ENCODE results near the gene ADSS1.

ADSS1 gene

DNA sequence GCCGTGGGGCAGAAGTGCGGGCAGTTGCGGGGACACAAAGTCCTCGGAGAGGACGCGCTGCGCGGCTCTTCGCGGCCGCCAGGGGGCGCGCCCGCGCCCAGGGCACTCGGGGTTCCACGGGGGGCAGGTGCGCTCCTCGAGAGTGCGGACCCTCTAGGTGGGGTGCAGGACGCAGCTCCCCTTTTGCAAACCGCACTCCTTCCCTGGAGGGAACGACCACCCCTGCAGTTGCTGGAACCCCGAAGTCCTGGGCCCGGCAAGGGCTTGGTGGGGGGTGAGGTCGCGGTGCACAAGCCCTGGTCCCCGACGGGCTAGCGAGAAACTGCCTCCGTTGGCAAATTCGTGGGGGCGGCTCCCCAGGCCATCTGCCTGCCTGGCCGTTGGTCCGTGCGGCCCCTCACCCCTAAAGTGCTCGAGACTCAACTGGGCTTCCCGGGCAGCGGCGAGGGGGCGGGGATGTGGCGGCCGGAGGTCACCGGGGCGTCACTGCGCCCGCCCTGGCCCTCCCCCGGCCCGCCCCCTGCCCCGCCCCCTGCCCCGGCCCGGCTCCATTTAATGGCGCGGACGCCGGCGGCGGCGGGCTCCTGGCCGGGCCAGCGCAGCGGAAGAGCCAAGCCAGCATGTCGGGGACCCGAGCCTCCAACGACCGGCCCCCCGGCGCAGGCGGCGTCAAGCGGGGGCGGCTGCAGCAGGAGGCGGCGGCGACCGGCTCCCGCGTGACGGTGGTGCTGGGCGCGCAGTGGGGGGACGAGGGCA is at the start of gene ADSS1:
ADSS1 (plus strand) TSS at position 579 of the 756 bp plus-strand sequence; CDS start at position 621, 42 bp downstream.
- DNase-seq (ENCODE audit: low spot score): peak; percentile 42

DNA sequence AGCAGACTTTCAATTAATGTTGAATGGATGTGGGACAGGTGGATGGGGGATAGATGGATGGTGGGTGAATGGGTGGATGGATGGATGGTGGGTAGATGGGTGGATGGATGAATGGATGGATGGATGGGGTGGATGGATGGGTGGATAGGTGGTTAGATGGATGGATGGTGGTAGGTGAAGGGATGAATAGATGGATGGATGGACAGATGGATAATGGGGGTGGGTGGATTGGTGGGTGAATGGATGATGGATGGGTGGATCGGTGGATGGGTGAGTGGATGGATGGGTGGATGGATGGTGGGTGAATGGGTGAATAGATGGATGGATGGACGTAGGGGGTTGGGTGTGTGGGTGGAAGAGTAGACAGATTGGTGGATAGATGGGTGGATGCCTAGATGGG is 48.6 kb upstream of the ADSS1 start:
- DNase-seq (ENCODE audit: low spot score): no peak

DNA sequence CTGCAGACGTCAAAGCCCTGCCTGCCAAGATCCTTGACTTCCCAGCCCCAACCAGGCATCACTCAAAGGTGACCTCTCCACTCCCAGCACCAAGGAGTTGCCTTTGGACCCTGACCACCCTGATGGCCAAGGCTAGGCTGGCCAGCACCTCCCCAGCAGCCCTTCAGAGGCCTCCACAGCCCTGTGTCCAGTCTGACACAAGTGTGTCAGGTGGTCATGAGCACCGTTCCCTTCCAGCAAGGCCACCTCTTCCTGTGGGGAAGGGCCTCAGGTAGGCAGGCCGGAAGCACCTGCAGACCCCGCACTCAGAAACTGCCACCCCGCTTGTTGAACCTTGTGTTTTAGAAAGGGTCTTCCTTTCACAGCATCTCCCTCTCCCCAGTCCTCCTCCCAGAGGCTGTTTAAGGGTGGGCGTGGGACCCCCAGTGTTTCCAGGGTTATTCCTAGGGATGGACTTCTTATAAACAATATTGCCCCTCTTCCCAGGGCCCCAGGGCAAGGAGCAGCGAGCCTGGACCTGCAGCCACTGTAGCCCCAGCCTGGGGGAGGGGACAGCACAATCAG is 47.8 kb upstream of the ADSS1 start:
- no peak for DNase-seq (ENCODE audit: low spot score)

DNA sequence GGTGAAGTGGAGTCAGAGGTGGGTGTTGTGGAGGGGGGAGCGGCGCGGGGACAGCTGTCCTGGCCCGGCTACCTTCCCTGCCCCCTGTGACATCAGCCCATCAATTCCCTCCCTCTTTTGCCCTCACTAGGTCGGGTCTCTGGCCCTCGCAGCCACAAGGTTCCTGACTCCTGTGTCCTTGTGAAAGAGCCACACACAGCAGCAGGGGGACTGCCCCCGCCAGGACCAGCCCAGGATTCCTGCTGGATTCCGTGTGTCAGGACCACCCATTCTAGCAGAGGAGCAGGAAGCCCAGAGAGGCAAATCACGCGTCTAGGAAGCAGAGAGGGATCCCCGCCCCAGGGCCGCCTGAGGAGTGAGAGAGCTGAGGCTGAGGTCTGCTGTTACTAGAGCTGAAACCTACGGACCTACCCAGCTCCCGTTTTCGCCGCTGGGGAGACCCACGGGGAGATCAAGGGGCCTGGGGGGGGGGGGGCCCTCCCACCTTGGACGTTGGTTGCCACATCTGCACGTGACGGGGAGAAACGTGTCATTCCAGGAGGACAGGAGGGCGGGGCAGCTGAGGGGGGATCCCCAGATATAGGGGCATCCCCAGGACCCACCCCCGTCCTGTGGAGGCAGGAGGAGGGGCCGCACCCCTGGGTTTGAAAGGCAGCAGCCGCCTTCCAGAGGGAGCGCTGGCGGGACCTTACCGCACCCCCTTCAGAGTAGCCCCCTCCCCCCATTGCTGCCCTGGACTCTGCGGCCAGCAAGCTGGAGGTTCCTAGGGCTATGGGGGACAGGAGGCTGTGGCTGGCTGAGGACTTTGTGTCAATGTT is 47.1 kb upstream of the ADSS1 start:
- peak; percentile 59 for DNase-seq (ENCODE audit: low spot score)

DNA sequence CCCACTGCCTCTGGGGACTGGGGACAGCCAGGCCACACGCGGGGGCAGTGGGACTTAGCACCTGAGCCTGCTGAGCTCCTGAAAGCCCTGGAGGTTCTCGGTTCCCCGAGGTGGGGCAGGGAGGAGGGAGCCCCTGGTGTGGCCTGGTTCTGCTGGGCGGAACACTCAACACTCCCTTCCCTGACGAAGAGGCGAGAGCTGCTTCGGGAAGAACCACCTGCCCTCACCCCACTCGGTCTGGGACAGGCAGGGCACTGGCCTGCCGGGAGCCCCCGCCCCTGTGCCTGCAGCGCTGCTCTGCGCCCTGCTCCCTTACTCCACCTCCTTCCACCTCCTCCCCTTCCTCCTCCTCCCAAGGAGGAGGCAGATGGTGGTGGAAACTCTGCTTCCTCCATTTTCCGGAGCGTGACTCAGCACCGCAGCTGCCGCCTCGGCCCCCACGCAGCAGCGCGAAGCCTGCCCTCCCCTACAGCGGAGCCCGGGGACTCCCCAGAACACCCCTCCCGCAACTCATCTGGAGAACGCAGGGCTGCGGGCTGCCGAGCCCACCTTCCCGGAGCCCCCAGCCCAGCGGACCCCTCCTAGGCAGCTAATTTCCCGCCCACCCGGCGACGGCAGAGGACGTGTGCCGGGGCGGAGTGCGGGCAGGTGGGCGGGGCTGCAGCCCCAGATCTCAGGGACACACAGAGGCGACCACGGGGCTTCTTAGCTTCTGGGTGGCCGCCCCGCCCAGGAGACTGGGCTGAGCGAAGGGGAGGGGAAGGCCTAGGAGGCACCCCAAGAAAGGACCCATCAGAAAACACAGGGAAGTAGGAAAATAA is 46.3 kb upstream of the ADSS1 start:
- peak; percentile 73 for DNase-seq (ENCODE audit: low spot score)

DNA sequence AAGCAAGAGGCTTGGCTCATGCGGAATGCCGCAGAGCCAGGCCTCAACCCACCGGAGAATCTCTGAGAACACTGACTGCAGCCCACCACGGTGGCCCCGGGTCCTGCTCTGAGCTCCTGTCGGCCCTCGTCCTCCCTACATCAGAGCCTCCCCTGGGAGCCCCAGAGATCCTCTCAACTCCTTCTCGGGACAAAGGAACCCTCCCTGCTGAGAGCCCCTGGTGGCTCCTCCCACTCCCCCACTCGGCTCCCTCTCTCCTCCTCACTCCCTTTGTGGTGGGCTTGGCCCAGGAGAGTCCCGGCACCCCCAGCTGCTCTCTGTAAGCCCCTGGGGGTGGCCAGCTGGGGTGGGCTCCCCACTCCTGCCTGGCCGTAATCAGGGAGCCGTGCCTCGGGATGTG is 45.7 kb upstream of the ADSS1 start:
- DNase-seq (ENCODE audit: low spot score): no peak

DNA sequence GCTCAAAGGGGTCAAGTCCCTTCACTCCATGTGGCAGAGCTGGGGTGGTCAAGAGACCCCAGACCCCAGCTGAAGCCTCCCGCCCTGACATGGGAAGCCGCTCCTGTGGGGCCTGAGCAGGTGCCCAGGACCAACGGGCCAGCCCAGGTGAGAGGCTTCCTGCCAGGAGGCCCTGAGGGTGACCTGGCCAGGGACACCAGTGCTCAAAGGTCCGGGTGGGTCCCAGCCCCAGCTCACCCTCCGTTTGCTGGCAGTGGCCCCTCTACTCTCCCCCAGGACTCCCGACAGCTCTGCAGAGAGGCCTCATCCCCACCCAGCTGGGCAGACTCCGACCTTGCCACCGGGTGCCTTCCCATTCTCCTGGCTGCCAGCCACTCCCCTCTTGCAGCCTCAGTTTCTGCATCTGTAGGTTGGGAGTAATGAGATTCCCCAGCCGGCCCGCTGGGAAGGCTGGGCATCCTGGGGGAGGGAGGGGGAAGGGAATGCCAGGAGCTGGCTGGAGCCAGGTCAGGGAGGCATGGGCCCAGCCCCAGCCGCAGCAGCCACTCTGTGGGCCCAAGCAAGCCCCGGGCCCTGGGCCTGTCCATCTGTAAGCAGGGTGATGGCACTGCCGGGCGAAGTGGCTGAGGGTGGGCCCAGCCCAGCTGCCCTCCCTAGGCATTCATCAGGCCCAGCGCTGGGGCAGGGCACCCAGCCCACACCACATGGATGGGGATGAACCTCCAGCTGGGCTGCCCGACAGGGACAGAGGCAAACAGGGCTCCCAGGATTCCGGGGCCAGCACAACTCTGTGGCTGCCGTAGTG is 44.9 kb upstream of the ADSS1 start:
- DNase-seq (ENCODE audit: low spot score): no peak

DNA sequence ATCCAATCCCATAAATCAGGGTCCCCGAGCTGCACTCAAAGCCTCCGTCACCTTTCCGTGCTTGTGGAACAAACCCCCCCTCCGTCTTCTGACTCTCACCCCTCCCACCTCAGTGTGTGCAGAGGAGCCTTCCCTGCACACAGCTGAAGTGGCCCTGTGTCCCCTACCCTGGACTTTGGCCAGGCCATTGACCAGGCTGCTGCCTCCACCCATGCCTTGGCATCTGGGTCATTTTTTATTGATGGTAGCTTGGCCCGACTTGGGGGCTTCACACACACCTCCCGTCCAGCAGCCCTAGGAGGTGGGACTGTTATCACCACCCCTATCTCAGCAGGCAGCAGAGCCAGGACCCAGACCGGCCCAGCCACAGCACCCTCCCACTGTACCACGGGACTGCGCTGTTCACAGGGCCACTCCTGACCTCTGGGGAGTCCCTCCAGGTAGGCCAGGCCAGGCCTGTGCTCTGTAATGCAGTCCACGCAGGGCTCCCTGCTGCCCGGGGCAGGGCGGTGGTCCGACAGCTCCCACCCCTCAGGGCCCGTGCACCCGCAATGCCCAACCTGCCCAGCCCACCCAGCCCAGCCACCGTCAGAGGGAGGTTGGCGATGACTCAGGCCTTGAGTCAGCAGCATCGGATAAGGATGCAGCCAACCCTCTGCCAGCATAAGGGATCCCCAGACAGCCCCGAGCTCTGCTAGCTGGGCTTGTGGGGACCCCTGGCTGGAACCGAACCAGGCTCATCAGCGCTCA is 43.8 kb upstream of the ADSS1 start:
- no peak for DNase-seq (ENCODE audit: low spot score)

DNA sequence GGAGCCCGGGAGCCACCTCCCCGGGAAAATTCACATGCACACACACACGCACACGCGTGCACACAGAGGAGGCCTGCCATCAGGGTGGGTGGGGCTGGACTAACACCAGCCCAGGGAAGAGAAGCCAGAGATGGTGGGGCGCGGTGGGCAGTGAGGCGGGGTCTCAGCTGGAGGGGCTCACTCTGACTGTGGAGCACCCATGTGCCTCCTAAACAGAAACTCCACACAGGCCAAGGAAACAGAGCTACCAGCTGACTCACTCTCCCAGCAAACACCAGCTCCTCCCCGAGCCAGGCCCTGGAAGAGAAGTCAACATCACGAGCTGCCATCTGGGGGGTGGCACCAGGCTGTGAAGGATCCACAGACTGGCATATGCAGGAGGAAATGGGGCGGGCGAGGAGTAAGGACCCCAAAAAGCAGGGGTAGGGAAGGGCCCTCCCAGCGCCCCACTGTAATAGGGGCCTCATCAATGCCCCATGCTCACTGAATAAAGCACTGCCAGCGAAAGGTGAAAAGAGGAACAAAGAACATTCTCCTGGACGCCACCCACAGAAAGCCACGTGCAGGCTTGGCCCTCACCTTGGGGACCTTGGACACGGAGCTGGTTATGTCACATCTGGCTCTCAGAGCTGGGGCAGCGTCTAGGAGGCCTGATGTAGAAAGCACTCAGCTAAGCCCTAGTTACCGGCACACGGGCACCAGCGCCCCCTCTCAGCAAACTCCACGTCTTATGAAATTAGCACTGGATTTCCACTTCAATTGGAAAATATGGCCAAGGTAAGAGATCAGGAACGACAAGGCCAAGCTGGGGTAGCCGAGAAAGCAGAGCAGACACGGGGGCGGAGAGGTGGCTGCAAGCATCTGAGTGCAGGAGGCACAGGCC is 43.0 kb upstream of the ADSS1 start:
- no peak for DNase-seq (ENCODE audit: low spot score)

DNA sequence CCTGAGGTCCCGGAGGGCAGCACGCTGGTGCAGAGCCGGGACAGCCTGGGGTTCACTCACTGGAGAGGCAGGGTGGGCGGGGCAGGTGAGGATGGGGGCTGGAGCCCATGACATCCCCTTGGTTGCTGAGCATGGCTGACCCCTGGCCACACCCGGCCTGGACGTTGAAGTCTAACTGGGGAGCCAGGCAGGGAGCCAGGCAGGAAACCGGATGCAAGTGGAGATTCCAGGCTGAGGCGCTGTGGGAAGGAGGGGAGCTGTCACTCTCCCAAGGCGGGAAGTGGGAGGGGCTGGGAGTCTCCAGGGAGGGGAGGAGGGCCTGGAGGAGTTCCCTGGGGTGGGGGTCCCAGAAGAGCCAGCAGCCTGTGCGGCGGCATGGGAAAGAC is 42.3 kb upstream of the ADSS1 start:
- no peak for DNase-seq (ENCODE audit: low spot score)

DNA sequence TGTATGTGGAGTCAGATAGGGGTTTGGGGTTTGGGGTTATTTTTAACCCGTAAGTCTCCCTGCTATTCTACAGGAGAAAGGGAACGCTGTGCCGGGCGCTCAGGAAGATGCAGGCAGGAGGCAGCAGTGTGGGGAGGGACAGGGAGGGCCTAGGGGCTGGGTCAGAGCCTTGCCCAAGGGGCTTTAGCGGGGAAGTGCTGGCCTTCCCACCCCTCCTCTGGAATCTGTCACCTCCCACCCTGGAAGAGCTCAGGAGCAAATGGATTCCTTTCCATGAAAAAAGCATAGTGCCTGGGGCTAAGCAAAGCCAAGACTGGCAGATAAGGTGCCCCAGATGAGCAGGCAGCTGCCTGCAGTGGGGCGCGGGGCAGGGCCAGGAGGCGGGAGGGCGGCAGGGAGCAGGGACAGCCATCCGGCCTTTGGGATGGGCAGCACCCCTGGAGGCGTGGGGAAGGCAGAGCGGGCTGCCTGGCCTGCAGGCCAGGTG is 41.9 kb upstream of the ADSS1 start:
- DNase-seq (ENCODE audit: low spot score): no peak

DNA sequence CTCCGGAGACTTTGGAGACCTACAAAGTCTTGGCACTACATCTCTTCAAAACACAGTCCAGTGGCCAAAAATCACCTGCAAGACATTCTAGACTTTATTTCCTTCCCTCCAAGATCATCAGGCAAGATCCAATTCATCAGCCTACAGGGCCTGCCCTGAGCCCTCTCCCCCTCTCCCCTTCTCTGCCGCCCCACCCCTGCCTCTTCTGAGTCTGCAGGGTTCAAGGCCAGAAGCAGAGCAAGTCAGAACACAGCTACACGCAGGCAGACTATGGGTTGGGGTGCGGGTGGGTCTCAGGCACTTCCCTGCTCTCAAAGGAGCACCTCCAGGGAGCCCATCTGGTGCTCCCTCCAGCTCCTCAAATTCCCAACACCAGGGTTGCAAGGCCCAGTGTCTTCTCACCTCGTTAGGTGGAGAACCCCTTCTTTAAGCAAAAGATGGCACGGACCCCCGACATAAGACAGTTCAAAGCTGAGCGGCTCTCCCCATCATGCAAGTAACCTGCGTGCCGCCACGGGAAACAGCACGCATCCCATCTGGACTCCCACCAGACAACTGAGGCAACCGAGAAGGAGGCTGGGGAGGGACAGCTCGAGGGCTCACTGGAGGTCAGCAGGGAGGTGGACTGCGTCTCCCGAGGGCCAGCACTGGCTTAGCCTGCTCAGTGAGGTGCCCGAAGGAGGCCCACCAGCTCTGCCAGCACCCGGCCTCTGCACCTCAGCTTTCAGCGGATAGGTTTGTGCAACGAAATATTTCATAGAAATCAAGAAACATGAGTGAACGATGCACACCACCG is 40.2 kb upstream of the ADSS1 start:
- no peak for DNase-seq (ENCODE audit: low spot score)

DNA sequence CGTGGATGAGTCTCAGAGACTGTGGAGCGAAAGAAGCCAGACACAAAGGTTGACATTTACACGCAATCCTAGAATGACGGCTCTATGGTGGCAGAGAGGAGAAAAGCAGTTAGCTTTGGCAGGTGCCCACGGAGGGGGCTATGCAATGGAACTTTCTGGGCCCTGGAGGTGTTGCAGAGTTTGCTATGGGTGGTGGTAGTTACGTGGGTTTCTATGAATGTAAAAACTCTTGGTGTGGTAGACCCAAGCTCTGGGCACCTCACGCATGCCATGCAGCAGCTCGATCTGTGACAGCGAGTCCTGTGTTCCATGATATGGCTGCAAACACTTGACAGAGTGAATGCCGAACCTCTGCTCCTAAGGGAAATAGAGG is 39.6 kb upstream of the ADSS1 start:
- DNase-seq (ENCODE audit: low spot score): no peak

DNA sequence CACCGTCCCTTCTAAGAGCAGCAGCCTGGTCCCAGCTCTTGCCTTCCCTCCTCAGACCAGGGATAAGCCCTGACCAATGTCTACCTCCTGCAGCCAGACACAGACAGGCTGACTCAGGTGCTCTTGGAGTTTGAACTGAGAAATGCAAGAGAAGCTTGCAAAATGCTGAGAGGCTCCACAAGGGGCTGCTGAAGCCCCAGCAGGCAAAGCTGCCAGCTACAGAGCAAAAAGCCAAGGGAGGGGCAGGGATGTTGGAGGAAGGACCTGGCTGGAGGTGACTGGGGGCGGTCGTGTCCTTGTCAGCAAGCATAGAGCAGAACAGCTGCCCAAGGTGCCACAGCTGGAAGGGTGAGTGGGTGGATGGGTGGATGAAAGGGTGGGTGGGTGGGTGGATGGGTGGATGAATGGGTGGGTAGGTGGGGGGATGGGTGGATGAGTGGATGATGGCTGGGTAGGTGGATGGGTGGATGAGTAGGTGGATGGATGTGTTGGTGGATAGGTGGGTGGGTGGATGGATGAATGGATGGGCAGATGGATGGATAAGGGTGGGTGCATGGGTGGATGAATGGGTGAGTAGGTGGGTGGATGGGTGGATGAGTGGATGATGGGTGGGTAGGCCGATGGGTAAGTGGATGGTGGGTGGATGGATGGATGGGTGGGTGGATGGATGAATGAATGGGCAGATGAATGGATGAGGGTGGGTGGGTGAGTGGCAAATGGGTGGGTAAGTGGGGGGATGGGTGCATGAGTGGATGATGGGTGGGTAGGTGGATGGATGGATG is 38.6 kb upstream of the ADSS1 start:
- no peak for DNase-seq (ENCODE audit: low spot score)

DNA sequence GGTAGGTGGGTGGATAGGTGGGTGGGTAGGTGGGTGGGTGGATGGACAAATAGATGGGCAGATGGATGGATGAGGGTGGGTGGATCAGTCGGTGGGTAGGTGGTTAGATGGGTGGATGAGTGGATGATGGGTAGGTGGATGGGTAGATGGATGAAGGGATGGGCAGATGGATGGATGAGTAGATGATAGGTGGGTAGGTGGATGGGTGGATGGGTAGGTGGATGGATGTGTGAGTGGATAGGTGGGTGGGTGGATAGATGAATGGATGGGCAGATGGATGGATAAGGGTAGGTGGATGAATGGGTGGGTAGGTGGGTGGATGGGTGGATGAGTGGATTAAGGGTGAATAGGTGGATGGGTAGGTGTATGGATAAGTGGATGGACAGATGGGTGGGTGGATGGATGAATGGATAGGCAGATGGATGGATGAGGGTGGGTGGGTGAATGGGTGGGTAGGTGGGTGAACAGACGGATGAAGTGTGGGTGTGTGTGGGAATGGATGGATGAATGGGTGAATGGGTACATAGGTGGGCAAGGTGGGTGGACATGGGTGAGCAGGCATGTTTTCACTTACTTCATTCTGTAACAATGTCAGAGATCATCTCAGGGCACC is 37.9 kb upstream of the ADSS1 start:
- no peak for DNase-seq (ENCODE audit: low spot score)

DNA sequence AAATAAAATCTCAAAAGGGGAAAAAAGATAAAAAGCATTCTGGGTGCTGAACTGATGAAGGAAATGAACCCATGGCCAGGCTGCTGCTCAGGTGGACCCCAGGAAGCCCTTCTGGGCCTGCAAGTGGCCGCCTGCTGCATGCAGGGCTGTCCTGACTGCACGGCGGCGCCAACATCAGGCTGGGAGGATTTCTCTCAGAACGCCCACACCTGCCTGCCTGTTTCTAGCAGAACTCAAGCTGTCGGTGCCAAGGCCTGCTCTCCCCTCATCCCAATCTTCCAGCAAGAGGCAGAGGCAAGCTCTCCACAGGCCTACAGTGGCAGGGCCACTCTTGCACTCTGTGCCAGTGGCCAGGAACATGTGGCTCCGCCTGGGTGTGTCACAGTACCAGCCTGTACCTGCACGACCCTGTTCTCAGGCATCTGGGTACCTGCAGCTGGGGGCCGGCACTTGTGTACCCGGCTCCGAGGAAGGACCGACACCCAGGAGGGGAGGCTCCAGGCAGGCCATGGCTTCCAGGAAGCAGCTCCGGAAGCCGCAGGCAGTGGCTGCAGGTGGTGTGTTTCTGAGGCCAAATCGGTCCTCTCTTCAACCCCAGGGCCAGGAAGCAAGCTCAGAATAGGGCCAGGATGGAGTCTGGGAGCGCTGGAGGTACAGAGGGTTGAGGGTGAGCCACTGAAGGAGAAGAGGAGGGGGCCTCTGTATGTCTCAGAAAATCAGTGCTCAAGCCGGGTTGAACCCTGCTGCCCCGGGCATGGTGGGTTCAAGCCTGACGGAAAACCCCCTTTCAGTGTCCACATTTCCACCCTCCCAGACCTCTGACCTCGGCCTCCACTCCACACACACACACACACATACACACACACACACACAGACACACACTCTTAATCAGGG is 37.2 kb upstream of the ADSS1 start:
- DNase-seq (ENCODE audit: low spot score): peak; percentile 37

All from activated CD4-positive, alpha-beta T cell treated with anti-CD3 and anti-CD28 coated beads, Interleukin-2, Interleukin-4, amounts not matched to agents 100 ng/mL and 50 ng/mL, durations not matched to agents 16 hours and 8 hours (primary cell).